Motor neuron (in vitro differentiated cells): ENCODE results near the gene HCFC1R1. TPM values are rescaled to one million over a fixed set of nuclear protein-coding genes. Genes with fewer than 3 reads are reported as not detected.

Experiments
- ATAC-seq, 8 experiments: fragments of 200-7000 bp; cut with Tn5 transposase; replicated peaks in 6 of 8; 2 replicates each; pipeline ENCODE4 v1.8.0; 2021; ENCODE audit warnings: mild to moderate bottlenecking in 8 of 8, moderate library complexity in 8 of 8
- H3K27ac ChIP-seq, 2 donors: fragments of 250-450 bp; sonication (Bioruptor Pico); 2 replicates each; pipeline ENCODE4 v1.9.0; 2021; ENCODE audit warnings: antibody characterized with exemption in 2 of 2, mild to moderate bottlenecking in 2 of 2, moderate library complexity in 1 of 2
- H3K4me1 ChIP-seq, 2 donors: fragments of 250-450 bp; sonication (Bioruptor Pico); replicated peaks in 1 of 2; 2 replicates each; pipeline ENCODE4 v1.6.1; 2021; ENCODE audit warnings: antibody characterized with exemption in 2 of 2, mild to moderate bottlenecking in 2 of 2, moderate library complexity in 1 of 2
- H3K4me3 ChIP-seq, 5 donors: fragments of 250-450 bp; sonication (Bioruptor Pico); 2 replicates each; pipeline ENCODE4 v1.9.0; 2021; ENCODE audit warnings: antibody characterized with exemption in 5 of 5, mild to moderate bottlenecking in 5 of 5, moderate library complexity in 4 of 5
- WGBS, 10 experiments: fragments of 450-650 bp; shearing (Covaris generic); methylation state at CpG; one replicate each; pipeline ENCODE4 v1.0.0; 2022; 5-methylcytosine and 5-hydroxymethylcytosine counted together
- in situ Hi-C, 9 experiments: fragments of 400-800 bp; cut with MboI; loops; one replicate each; pipeline ENCODE4 v1.15.0; 2021; ENCODE audit warnings: low sequenced_read_pairs in 9 of 9, low pct_unique_long_range_greater_than_20kb in 2 of 9; ENCODE audit not compliant: unreplicated experiment in 9 of 9
- total RNA-seq, 8 experiments: library from RNA; unstranded; fragments of 300-600 nt; gene quantifications; 2 replicates each; pipeline versions ENCODE4 v1.2.3 to v1.2.4, GENCODE V29; 2022

The HCFC1R1 gene
- total RNA-seq, 8 experiments from 2014 or later: 30.2 to 71.4 (median 40.8) TPM

DNA sequence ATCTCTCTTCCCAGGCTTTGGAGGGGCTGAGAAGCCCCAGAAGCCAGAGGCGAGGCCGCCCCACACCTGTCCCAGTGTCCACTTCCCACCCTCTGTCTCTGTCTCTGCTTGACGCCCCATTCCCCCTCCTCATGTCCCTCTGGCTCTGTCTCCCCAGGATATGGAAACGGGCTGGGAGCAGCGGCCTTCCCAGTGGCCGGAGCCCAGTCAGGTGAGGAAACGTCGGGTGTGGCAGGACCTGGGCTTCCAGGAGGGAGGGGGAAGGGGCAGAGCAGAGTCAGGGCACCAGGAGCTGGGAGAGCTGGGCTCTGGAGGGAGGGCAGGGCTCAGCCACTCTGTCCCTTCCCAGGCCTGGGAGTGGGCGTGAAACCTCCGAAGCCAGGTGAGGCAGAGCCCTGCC, 32.9 kb downstream of the HCFC1R1 start:
- H3K4me3 ChIP-seq: no peak overlapping the region
- peaks cover 7 to 17% of the 10 kb centered on the region in 2 donors for H3K4me1 ChIP-seq
- 100% methylated on average over 2 of the region's 10 CpGs; no CpG with 5 or more reads in 9 of the 10 experiments for WGBS, 10 experiments
- ATAC-seq: no peak
- H3K27ac ChIP-seq: no peak overlapping the region
- in situ Hi-C loops: no loop called here

DNA sequence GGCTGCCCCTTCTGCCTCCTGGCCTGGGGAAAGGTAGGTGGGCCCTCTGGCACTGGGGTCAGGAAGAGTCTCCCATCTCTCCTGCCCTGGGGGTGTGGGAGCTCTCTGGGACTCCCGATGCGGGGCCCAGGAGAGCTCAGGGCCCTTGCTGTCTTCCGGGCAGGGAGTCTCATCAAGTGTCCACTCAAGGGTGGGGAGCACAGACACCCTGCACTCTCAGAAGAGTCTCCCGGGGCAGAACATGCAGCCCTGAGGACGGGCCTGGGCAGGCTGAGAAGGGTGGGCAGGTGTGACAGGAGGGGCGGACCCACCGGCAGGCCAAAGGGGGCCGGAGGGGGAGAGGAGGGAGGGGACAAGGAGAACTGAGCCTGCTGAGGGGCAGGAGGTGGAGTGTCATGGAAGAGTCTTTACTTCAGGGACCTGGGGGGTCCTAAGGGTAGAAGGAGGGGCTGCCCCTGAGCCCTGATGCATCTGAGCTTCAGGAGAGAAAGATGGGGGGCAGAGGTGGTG, 35.1 kb downstream of the HCFC1R1 start:
- 17% methylated on average over 1 of the region's 8 CpGs; no CpG with 5 or more reads in 9 of the 10 experiments for WGBS, 10 experiments
- no peak overlapping the region for H3K27ac ChIP-seq
- H3K4me3 ChIP-seq: no peak overlapping the region
- ATAC-seq: no peak
- peaks cover 7 to 17% of the 10 kb centered on the region in 2 donors for H3K4me1 ChIP-seq
- in situ Hi-C loops: no loop called here

DNA sequence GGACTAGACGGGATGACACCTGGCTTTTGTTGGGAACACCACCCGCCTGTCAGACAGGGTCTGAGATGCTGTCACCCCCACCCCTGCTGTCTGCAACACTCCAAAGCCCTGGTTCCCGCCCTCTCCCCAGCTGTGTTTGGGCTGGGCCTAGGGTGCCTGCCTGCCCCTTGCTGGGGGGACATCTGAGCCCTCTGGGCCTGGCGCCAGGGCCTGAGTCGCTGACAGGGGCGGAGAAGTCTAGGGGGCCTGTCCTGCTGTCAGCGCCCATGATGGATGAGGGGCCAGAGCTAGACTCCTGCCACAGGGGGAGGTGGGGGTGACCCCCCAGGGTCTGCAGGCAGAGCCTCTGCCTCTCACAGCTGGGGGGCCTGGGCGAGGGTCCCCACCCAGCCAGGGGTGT, 35.9 kb downstream of the HCFC1R1 start:
- Histone ChIP-seq H3K4me3 (no peak overlapping the region), H3K4me1 (peaks cover 7 to 17% of the 10 kb centered on the region in 2 donors), H3K27ac (no peak overlapping the region)
- in situ Hi-C loops: no loop called here
- peak in 7 of 8 experiments; percentile 15 to 67 (median 21) for ATAC-seq
- WGBS, 10 experiments: 0 to 20% methylated on average over 1 of the region's 8 CpGs; no CpG with 5 or more reads in 8 of the 10 experiments

DNA sequence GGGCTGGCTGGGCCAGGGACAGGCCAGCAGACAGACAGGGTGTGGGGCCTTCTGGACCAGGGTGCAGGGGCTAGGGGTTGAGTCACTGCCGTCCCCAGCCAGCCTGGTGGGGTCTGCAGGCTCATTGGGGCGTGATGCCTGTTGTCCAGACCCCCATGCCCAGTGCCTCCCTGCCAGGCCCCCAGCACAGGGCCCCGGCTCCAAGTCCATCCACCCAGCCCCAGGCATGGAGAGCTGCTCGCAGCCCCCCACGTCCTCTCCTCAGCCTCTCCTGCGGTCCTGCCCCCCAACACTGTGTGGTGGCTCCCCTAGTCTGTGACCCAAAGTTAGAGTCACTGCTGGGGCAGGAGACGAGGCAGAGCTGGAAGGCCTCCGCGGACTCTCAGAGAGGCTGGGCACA, 36.5 kb downstream of the HCFC1R1 start:
- 60% methylated on average over 5 of the region's 9 CpGs; no CpG with 5 or more reads in 9 of the 10 experiments for WGBS, 10 experiments
- peak in 4 of 8 experiments; percentile 0 to 2 (median 1) for ATAC-seq
- Histone ChIP-seq H3K4me1 (peaks cover 7 to 17% of the 10 kb centered on the region in 2 donors), H3K4me3 (no peak overlapping the region), H3K27ac (no peak overlapping the region)
- in situ Hi-C loops: no loop called here

DNA sequence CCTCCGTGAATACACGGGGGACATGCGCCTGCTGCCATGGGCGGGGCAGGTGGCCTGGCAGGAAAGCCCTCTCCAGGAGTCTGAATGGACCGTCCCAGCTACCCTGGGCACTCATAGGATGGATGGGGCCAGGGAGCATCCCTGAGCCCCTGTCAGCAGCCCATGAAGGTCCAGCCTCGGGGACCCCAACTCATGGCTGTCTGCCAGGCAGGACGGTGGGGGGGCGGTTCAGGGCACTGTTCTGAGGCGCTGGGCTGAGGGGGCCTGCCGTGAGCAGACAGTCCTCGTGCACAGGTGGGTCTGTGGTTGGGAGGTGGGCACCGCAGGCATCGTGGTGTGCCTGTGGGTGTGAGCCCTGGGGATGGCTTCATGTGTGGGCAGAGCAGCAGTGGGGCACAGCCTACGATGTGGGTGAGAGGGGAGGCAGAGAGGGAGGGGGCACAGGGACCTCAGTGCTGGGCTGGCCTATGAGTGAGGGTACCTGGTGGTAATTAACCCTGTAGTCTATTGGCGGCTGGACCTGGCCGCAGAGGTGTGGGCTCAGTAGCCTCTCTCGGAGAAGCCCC, 37.0 kb downstream of the HCFC1R1 start:
- ATAC-seq: no peak
- 37 to 72% methylated on average over 2 to 6 of the region's 17 CpGs; no CpG with 5 or more reads in 8 of the 10 experiments for WGBS, 10 experiments
- H3K4me1 ChIP-seq: peaks cover 7 to 20% of the 10 kb centered on the region in 2 donors
- in situ Hi-C loops: no loop called here
- no peak overlapping the region for H3K4me3 ChIP-seq
- no peak overlapping the region for H3K27ac ChIP-seq

DNA sequence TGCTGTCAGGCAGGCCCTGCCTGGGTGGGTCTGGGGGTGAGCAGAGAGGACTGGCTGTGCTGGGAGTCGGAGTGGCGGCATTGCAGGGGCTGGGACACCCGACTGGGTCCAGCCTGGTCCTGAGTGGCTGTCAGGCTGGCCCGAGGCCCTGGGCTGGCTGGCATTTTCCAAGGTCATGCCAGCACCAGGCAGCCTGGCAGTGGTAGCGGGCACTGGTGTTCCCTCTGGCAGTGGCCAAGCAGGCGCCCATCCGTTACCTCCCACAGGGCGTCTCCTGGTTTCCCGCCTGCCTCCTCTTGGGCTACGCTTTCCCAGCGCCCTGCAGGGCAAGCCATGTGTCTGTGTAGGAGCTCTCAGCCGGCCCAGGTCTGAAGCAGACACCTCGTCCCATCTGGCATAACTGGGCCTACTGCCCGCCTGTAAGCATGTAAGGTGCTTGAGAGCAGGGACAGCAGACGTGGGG, 37.8 kb downstream of the HCFC1R1 start:
- in situ Hi-C loops: no loop called here
- Histone ChIP-seq H3K4me1 (peaks cover 12 to 28% of the 10 kb centered on the region in 2 donors), H3K27ac (no peak overlapping the region), H3K4me3 (no peak overlapping the region)
- ATAC-seq: no peak
- 60 to 100% (median 85%) methylated on average over 2 to 6 of the region's 15 CpGs; no CpG with 5 or more reads in 6 of the 10 experiments for WGBS, 10 experiments

DNA sequence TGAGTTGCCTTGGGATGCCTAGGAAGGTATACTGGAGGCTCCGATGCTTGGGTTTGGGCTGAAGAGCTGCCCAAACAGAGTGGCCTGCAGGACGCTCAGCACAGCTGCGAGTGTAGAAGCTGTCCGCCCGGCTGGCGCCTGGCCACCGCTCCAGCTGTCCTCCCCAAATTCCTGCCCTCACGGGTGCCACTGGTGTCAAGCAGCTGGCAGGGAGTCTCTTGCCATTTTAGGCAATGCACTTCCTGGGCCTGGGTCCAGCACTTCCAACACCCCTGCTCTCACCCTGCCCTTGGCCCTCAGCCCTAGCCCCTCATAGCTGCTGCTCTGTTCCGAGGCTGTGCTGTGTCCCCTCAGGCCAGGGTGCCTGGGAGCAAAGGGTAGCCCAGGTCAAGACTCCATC, 38.3 kb downstream of the HCFC1R1 start:
- 100% methylated on average over 1 of the region's 9 CpGs; no CpG with 5 or more reads in 9 of the 10 experiments for WGBS, 10 experiments
- Histone ChIP-seq H3K4me1 (peaks cover 14 to 29% of the 10 kb centered on the region in 2 donors), H3K27ac (no peak overlapping the region), H3K4me3 (no peak overlapping the region)
- no peak for ATAC-seq
- in situ Hi-C loops: no loop called here

DNA sequence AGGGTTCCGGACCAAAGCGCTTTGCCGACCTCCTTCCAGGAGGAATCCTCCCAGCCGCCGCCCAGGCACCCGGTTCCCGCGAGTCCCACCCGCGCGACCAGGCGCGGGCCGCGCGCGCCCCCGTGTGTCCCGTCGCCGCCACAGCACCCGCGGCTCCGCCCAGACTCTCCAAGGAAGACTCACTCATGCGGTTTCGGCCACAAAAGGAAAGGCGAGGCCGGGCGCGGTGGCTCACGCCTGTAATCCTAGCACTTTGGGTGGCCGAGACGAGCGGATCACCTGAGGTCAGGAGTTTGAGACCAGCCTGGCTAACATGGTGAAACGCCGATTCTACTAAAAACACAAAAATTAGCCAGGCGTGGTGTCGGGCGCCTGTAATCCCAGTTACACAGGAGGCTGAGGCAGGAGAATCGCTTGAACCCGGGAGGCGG, 40.0 kb downstream of the HCFC1R1 start:
- WGBS, 10 experiments: 0 to 69% (median 29%) methylated on average over 1 to 15 of the region's 42 CpGs; no CpG with 5 or more reads in 4 of the 10 experiments
- ATAC-seq: peak; percentile 39 to 72 (median 66)
- H3K4me1 ChIP-seq: peaks cover 14 to 32% of the 10 kb centered on the region in 2 donors
- in situ Hi-C loops: no loop called here
- H3K27ac ChIP-seq: no peak overlapping the region
- H3K4me3 ChIP-seq: peak overlapping the region; percentile 0 to 25 (median 16)

DNA sequence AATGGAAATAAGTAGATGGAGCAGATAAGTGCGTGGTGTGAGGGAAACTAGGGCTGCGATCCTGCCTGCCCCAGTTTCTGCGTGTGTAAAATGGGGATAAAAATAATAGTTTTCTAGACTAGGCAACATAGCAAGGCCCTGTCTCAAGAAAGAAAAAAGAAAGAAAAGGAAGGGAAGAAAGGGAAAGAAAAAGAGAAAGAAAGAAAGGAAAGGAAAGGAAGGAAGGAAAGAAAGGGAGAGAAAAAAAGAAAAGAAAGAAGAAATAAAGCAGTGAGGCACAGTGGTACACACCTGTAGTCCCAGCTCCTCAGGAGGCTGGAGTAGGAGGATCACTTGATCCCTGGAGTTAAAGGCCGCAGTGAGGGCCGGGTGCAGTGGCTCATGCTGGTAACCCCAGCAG, 41.3 kb downstream of the HCFC1R1 start:
- WGBS, 10 experiments: 29 to 89% (median 63%) methylated on average over 2 to 5 of the region's 5 CpGs; no CpG with 5 or more reads in 2 of the 10 experiments
- Histone ChIP-seq H3K4me1 (peaks cover 7 to 19% of the 10 kb centered on the region in 2 donors), H3K27ac (no peak overlapping the region), H3K4me3 (no peak overlapping the region)
- in situ Hi-C loops: no loop called here
- peak in 1 of 8 experiments; percentile 37 for ATAC-seq

DNA sequence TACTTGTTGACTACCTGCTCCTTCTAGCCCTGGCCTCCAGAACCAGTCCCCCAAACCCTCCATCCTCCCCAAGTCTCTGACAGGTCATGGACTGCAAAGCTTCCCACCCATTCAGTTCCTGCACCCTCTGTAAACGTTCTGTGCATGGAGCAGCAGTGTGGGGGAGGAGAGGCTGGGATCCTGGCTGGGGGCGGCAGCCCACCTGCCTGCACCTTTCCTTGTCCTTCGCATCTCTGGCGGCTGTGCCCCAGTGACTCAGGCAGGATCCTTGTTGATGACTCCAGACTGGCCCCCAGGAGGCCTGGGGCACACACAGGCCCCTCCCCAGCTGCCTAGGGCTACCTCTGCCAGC, 41.9 kb downstream of the HCFC1R1 start:
- in situ Hi-C loops: no loop called here
- Histone ChIP-seq H3K4me3 (no peak overlapping the region), H3K27ac (no peak overlapping the region), H3K4me1 (peaks cover 7 to 15% of the 10 kb centered on the region in 2 donors)
- ATAC-seq: no peak
- WGBS, 10 experiments: 0% methylated on average over 1 of the region's 4 CpGs; no CpG with 5 or more reads in 8 of the 10 experiments

DNA sequence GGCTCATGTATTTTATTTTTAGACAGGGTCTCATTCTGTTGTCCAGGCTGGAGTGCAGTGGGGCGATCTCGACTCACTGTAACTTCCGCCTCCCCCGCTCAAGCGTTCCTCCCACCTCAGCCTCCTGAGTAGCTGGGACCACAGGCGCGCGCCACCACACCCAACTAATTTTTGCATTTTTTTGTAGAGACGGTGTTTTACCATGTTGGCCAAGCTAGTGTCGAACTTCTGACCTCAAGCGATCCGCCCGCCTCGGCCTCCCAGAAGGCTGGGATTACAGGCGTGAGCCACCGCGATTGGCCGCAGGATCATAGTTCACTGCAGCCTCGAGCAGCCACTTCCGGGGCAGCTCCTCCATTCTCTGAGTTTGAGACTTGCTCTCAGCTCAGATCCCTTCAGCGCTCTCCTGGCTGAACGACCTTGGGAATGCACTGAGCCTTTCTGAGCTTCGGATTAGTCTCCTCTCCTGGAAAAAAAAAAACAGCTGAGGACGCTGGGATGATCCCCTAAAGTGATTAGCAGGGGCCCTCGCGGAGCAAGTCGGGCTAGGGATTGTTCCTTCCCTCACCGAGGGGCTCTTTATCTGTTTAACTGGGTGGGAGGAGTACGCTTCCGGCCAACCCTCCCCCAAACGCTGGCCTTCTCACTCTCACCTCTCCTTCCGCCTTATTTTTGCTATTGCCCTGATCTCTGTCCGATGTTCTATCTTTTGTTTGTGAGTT, 42.4 kb downstream of the HCFC1R1 start:
- no peak for ATAC-seq
- peak overlapping the region in 3 of 5 donors; percentile 48 to 77 (median 58) for H3K4me3 ChIP-seq
- in situ Hi-C loops: no loop called here
- WGBS, 10 experiments: 50 to 100% (median 62%) methylated on average over 1 to 22 of the region's 33 CpGs; no CpG with 5 or more reads in 3 of the 10 experiments
- peaks cover 7 to 15% of the 10 kb centered on the region in 2 donors for H3K4me1 ChIP-seq
- no peak overlapping the region for H3K27ac ChIP-seq

DNA sequence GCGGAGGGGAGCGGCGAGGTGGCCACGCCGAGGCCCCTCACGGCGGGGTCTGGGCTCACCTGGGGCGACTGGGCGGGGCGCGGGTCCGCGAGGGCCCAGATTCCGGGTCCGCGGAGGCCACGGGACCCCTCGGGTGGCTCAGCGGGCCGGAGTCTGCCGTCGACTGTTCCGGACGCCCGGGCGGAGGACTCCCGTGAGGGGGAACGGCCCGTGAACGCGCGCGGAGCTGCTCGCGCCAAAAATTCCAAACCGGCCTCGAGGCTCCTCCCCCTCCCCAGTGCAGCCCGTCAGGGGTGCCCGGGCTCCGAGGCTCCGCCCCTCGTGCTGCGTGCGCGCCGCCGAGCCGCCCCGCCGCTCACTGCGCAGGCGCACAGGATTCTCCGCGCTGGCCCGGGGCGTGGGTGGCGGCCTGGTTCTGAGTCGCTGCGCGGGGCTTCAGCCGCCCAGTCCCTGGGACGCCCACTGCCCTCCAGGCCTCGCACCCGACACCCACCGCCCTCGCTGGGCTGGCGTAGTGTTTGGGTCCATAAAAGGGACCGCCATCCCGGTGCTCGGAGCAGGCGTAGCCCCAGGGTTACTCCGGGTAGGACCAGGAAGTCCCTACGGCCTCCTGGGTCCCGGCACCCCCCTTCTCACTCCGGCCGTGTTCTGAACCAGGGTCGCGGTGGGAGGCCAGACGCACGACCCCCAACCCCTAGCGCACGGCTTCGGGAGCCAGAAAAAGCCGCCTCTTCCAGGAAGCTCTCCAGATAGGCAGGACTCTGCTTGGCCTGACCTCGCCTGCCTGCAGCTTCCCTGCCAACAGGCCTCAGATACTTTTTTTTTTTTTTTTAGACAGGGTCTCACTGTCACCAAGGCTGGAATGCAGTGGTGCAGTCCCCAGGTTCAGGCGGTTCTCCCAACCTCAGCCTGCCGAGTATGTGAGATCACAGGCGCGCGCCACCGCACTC, 43.2 kb downstream of the HCFC1R1 start, which contains the start of gene PKMYT1:
Gene PKMYT1, minus strand, starts transcription at position 220 of the 950 bp plus-strand sequence. CDS start 789 bp downstream, outside the sequence.
- peak; percentile 70 to 88 (median 84) for ATAC-seq
- peaks cover 7 to 15% of the 10 kb centered on the region in 2 donors for H3K4me1 ChIP-seq
- H3K27ac ChIP-seq: peak within 1 kb of the TSS; percentile 74 to 90
- in situ Hi-C loops: no loop called here
- WGBS, 10 experiments: 0 to 42% (median 19%) methylated on average over 1 to 13 of the region's 91 CpGs; no CpG with 5 or more reads in 7 of the 10 experiments
- H3K4me3 ChIP-seq: peak within 1 kb of the TSS; percentile 48 to 77 (median 61)
